IPS-18c (cell line): ENCODE measurements around the gene LCE5A.
A peak's percentile ranks its signal among the peaks of the same experiment; 100 is the strongest.
"Not testable (repeated sequence)": the region's sequence is repeated elsewhere in the genome, so short reads cannot be mapped to it uniquely, and the experiment has no call there.

Experiments used
- H3K4me3 ChIP-seq: 2 replicates; pipeline ENCODE4 v1.7.0; 2013; ENCODE audit warnings: low read depth, mild to moderate bottlenecking, low read length, moderate library complexity; ENCODE audit not compliant: insufficient read depth
- H3K9me3 ChIP-seq: one replicate; pipeline ENCODE4 v1.6.1; 2013; ENCODE audit warnings: mild to moderate bottlenecking, low read length, moderate library complexity; ENCODE audit not compliant: control insufficient read depth, insufficient read depth

The LCE5A gene

GRCh38 chr1:152511596-152511995, 993 bp downstream of the LCE5A start:
- H3K9me3 ChIP-seq: peaks cover 9% of the 10 kb centered on the region
- H3K4me3 ChIP-seq: no peak overlapping the region

- Histone ChIP-seq H3K4me3 (no peak overlapping the region), H3K9me3 (peaks cover 14% of the 10 kb centered on the region)
Measured at GRCh38 chr1:152513081-152513480, 2.5 kb downstream of the LCE5A start.

GRCh38 chr1:152514715-152515433, 4.3 kb downstream of the LCE5A start:
- Histone ChIP-seq H3K4me3 (peak overlapping the region; percentile 21), H3K9me3 (peaks cover 14% of the 10 kb centered on the region)

GRCh38 chr1:152515434-152515783, 4.8 kb downstream of the LCE5A start:
- Histone ChIP-seq H3K4me3 (peak overlapping the region; percentile 21), H3K9me3 (peaks cover 11% of the 10 kb centered on the region)

- peaks cover 11% of the 10 kb centered on the region for H3K9me3 ChIP-seq
- no peak overlapping the region; the same call in 1 of the 2 replicates for H3K4me3 ChIP-seq
Measured at GRCh38 chr1:152516082-152516481, 5.5 kb downstream of the LCE5A start.

- peaks cover 11% of the 10 kb centered on the region for H3K9me3 ChIP-seq
- H3K4me3 ChIP-seq: no peak overlapping the region; the same call in 1 of the 2 replicates
Measured at GRCh38 chr1:152517237-152517811, 6.7 kb downstream of the LCE5A start.

GRCh38 chr1:152519851-152520250, 9.2 kb downstream of the LCE5A start:
- no peak overlapping the region for H3K4me3 ChIP-seq

GRCh38 chr1:152520561-152521090, 10.0 kb downstream of the LCE5A start:
- H3K9me3 ChIP-seq: peaks cover 9% of the 10 kb centered on the region

More at GRCh38 chr1:152519851-152520250, 9.2 kb downstream of the LCE5A start:
- H3K9me3 ChIP-seq: peaks cover 9% of the 10 kb centered on the region

GRCh38 chr1:152525080-152525641, 14.6 kb downstream of the LCE5A start:
- Histone ChIP-seq H3K9me3 (no peaks in the 10 kb centered on the region), H3K4me3 (no peak overlapping the region)

More at GRCh38 chr1:152520561-152521090, 10.0 kb downstream of the LCE5A start:
- no peak overlapping the region for H3K4me3 ChIP-seq

GRCh38 chr1:152533327-152533938, 22.8 kb downstream of the LCE5A start:
- no peak overlapping the region for H3K4me3 ChIP-seq
- peaks cover 14% of the 10 kb centered on the region for H3K9me3 ChIP-seq

- H3K9me3 ChIP-seq: peaks cover 14% of the 10 kb centered on the region
Measured at GRCh38 chr1:152535774-152536173, 25.2 kb downstream of the LCE5A start.

GRCh38 chr1:152537496-152537895, 26.9 kb downstream of the LCE5A start:
- H3K9me3 ChIP-seq: peaks cover 16% of the 10 kb centered on the region
- H3K4me3 ChIP-seq: no peak overlapping the region

More at GRCh38 chr1:152535774-152536173, 25.2 kb downstream of the LCE5A start:
- H3K4me3 ChIP-seq: no peak overlapping the region

- Histone ChIP-seq H3K9me3 (peaks cover 16% of the 10 kb centered on the region), H3K4me3 (no peak overlapping the region)
Measured at GRCh38 chr1:152539901-152540300, 29.3 kb downstream of the LCE5A start.

- peaks cover 10% of the 10 kb centered on the region for H3K9me3 ChIP-seq
Measured at GRCh38 chr1:152543820-152544219, 33.2 kb downstream of the LCE5A start.

GRCh38 chr1:152546704-152547103, 36.1 kb downstream of the LCE5A start:
- Histone ChIP-seq H3K4me3 (no peak overlapping the region), H3K9me3 (peaks cover 7% of the 10 kb centered on the region)

More at GRCh38 chr1:152543820-152544219, 33.2 kb downstream of the LCE5A start:
- no peak overlapping the region for H3K4me3 ChIP-seq

- H3K9me3 ChIP-seq, H3K4me3 ChIP-seq: not testable (repeated sequence)
Measured at GRCh38 chr1:152548358-152548757, 37.8 kb downstream of the LCE5A start.
